CD4-positive, alpha-beta T cell treated with Interferon alpha-2 for 1 hour (primary cell): Measurements from ENCODE around the gene CCDC134.
A peak's percentile ranks its signal among the peaks of the same experiment; 100 is the strongest.
"Not testable (repeated sequence)": the region's sequence is repeated elsewhere in the genome, so short reads cannot be mapped to it uniquely, and the experiment has no call there.

ENCODE experiments used
- DNase-seq, 2 donors: peaks; one replicate each; pipeline ENCODE4 v3.0.0-alpha.2; 2020 to 2022

Gene CCDC134

DNA sequence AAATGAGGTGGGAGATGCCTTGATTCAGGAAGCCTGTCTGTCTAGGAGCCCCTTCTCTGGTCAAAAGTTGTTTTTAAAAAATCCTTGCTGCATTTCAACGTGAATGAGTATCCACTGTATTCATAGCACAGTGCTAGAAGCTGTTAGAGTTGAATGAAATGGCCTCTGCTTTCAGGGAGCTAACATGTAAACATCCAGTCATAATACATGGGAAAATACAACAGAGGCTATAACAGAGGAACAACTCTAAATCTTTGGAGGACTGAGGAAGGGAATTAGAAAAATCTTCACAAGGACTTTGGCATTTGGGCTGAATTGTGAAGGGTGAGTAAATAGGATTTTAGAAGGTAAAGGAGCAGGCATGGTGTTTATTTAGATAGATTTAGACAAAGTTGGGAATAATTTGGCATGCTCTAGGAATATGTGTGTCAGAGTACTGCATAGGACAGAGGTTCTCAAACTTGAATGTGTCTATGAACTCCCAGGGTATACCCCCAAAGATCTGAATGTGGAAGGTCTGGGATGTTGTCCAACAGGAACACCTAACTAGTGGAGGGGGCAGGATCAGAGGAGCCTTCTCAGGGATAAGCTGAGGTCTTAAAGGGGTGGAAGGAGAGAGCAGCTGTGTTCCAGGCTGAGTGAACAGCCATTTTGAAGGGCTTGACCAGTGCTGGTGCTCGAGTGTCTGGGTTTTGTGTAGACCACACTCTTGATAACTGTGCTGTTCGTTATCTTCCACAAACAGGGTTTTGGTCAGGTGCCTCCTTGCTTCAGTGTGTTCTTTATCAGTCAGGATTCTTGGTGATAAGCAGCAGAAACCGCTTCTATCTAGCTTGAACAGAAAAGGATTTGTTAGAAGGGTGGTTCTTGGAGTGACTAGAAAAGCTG is 45.1 kb downstream of the CCDC134 start:
- DNase-seq, result no peak

DNA sequence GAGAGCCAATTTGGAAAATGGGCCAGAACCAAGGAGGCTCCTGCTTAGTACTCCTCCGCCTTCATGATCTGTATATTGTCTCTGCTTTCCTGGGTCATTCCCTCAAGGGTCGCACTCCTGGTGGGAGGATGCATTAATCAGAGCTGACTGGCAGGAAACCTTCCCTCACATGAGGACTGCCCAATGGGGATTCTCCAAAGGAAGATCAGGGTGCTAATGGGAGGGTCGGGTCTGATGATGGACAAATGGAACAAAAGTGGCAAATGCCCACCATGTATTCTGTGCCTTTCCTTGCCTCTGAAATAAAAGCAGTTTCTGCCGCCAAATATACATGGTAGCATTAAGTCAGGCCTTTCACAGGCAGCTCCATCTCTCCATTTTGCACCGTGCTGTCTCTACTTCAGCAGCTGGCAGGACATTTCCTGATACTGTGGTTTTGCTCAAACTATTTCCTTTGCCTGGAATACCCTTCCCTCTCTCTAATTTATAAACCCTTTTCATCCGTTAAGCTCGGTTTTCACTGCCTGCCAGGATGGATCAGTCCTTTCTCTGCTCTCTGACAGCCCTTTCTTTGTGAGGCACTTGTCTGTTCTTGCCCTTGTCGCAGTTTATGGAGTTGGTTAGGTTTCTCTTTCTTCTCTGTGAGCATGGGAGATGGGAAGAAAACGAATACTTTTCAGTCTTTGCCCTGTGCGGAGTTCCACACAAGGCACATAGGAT is 45.9 kb downstream of the CCDC134 start:
- DNase-seq, result no peak

DNA sequence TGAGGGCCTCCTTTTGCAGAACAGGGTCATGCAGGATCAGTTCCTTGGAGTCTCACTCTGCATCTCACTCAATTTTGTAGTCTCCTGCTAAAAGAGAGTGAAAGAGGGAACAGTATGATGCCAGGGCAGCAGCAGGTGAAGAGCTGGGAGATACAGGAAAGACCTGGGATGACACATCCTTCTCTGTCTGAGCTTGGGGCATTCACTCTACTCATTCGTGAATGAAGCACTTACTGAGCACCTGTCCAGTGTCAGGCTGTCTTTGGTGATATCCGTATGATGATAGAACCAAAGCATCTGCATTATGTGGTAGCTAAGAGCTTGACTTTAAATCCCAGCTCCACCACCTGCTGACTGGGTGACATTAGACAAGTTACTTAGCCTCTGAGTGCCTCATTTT is 46.8 kb downstream of the CCDC134 start:
- DNase-seq, result no peak

DNA sequence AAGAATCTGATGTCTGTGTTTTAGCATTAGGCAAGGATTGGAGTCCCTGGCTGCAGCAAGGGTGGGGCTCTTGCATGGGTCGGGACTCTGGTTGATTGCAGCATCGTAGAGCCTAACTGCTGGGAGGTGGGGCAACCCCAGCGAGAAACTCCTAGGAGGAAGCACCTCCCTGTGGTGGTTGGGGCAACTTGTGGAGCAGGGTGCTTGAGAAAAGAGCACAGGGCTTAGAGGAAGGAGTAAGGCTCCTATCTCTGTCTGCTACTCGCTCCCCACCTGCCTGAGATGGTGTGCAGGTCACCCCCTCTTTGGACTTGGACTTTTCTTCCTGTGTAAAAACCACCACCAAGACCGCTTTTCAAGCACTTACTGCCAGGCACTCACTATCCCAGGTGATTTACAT is 48.0 kb downstream of the CCDC134 start:
- DNase-seq, result peak in 1 of 2 donors; percentile 62

DNA sequence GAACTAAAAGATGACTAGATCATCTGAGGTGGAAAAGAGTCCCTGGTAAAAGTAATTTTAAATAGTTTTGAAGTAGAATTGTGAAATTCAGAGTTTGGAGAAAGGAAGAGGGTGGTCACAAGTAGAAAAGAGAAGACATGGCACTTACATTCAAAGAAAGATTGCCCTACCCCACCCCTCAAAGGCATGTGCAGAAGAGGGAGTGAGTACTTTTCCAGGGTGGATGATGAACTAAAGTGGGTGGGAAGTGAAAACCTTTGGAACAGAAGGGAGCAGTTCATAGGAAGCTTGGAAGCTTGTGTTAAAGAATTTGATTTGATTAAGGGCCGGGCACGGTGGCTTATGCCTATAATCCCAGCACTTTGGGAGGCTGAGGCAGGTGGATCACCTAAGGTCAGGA is 56.0 kb downstream of the CCDC134 start:
- no peak for DNase-seq

DNA sequence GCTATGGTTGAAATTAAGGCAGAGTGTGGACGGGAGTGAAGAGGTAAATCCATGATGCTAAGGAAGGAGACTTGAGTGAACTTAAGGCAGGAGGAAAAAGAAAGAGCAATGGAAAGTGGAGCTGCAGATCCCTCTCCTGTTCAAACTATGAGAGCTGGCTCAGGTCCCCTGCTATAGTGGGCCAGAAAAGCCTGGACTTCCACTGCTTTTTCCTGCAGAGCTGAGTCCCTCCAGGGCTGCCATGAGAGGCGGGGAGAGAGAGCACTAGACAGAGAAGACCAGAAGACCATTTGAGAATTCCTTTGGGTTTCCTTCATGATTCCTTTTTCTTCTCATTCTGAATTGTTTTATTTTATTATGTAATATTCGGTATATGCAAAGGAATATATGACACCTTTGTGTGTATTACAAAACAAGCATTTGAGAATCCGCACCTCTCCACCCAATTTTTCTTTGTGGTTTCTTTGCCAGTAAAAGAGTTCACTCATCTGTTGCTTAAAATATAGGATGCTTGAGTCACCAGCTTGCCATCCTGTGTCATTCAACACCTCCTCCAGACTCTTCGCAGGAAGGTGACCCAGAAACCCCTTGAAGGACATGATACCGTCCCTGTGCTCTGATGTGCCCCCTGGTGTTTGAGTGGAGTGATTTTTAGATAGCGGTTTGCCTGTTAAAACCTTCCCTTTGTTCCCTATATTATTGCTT is 56.8 kb downstream of the CCDC134 start:
- peak; percentile 77 to 84 for DNase-seq

DNA sequence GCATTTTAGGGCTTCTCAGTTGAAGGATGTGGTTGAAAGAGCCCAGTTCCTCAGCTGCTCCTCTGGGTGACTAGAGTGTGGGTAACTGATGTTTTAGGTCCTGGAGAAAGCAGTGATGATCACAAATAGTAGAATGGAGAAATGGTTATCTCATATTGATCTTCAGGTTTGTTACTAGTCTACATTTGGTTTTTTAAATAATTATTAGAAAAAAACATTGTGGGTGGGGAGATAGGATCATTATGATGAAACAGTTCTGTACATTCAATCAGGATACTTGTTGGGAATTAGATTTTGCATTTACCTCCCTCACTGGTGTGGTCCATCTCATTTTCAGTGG is 57.4 kb downstream of the CCDC134 start:
- no peak for DNase-seq

DNA sequence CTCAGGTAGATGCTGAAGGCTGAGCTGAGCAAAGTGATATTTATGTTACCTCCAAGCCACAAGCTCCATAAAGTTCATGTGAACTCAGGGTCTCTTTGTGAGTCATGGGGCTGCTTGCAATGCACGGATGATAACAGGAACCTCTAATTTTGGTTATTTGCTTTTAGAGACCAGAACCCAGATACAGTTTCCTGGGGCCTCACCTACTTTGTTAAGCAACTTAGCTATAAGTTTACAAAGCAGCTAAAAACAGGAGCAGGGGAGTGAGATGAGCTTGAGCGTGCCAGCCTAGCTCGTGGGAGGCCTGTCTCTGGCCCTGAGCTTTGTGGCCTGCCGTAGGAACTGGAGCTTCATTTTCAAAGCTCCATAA is 61.7 kb downstream of the CCDC134 start:
- peak; percentile 11 to 48 for DNase-seq

DNA sequence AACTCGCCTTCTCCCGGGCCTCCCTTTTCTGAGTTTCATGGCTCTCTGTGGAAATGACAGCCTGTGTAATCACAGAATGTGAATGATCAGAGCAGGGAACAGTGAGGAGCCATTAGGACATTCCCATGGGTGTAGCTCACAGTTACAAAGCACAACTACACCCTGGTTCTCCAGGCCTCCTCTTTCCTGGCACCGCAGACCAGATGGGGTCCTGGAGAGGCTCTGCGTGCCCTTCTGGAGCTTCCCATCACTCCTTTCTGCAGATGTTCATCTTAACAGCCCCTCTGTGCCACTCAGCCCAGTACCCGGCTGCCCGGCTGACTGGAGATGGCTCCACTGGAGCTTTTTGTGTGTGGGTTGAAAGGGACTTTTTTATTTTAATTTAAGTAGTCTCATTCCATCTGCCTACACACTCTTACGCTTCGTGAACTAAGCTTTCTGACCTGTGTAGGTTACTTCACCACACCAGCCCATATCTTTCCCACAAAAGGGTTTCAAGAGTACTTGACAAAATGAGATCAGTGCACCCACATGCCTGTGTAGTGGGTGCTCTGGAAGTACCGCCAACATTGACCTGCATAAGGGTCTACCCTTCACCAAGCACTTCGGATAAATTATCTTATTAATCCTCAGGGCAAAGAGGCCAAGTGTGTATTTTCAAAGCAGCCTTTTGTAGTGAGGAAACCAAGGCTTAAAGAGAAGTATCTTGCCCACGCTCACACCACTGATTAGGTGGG is 62.2 kb downstream of the CCDC134 start:
- DNase-seq, result peak; percentile 2 to 15

DNA sequence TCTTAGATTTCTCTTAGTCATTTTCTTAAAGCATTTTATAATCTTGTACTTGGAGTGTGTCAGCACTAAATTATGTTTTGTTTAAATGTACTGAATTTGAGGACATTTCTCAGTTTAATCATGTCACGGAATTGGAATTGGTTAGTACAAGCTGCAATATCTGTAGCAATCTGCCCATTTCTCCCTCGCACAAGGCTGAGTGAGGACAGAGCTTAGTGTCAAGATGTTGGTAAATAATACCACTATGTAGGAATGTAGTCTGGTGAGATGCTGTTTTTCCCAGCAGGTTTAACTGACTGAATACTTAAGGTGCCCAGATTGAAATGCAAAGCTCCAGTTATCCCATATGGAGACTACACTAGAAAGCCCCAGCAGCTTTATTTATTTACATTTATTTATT is 63.0 kb downstream of the CCDC134 start:
- DNase-seq, result no peak

DNA sequence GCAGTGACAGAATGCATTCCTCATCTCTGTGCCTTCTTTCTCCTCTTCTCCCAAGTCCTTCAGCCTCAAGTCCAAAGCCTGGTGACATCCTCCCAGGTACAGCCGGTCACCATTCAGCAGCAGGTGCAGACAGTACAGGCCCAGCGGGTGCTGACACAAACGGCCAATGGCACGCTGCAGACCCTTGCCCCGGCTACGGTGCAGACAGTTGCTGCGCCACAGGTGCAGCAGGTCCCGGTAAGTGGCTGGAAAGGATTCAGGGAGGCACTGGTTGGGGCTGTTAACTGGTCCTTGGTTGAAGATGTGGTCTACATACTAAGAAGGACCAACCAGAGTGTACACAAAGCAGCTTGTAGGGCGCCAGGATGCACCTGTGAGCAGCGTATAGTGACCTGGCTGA is 68.1 kb downstream of the CCDC134 start:
- no peak for DNase-seq

DNA sequence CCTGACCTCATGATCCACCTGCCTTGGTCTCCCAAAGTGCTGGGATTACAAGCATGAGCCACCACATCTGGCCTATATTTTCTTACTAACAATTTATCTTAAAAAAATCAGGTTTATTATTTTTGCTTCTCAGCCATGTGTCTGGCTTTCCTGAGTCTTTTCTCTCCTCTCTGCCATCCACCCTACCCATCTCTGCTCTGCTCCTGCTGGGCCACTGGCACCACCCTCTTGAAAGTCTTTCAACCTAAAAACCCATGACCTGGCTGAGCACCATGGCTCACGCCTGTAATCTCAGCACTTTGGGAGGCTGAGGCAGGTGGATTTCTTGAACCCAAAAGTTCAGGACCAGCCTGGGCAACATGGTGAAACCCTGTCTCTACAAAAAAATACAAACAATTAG is 69.6 kb downstream of the CCDC134 start:
- not testable (repeated sequence) for DNase-seq

DNA sequence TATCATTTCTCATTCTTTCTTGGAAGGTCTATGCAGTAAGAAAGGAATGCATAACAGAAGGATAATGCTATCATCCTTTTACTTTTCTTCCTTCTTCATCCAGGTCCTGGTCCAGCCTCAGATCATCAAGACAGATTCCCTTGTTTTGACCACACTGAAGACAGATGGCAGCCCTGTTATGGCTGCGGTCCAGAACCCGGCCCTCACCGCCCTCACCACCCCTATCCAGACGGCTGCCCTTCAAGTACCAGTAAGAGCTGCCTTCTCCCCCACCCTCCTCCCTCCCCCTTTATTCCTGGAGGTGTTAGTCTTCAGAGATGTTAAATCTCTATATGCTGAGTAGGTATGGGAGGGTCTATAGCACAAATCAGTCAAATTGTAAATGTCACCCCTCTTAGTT is 70.3 kb downstream of the CCDC134 start:
- DNase-seq, result no peak

DNA sequence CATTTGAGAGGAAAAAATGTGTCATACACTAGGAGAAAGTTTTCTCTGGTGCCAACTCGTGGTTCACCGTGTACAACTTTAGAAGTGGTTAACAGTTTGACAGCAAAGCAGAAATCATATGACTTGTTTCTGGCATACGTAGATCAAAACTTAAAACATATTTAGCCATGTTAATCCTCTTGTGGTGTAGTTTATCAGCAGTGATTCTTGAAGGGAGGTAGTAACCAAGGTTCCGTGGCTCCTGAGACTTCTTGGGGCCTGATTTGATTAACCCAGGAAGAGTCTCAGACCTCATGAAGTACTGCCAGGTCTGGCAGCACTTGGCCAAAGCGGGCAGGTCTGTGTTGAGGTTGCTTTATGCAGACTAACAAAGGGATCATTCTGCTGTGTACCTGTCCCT is 72.9 kb downstream of the CCDC134 start:
- DNase-seq, result peak in 1 of 2 donors; percentile 62

DNA sequence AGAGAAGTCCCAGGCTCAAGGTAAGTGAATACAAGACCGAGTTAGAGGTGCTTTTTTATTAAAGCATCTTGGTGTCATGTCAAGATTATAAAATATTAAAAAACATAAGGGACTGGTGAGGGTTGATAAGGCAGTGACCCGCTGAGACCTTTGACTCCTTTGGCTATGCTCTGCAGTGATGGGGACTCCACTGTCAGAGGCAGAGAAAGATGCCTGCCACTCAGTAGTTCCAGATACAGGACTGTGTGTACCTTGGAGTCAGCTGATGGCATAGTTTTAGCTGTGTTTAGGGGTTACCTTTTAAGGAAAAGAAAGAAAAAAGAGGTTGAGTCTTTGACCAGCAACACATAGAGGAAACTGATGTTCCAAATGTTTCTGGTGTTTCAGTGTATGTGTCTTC is 73.6 kb downstream of the CCDC134 start:
- no peak for DNase-seq

DNA sequence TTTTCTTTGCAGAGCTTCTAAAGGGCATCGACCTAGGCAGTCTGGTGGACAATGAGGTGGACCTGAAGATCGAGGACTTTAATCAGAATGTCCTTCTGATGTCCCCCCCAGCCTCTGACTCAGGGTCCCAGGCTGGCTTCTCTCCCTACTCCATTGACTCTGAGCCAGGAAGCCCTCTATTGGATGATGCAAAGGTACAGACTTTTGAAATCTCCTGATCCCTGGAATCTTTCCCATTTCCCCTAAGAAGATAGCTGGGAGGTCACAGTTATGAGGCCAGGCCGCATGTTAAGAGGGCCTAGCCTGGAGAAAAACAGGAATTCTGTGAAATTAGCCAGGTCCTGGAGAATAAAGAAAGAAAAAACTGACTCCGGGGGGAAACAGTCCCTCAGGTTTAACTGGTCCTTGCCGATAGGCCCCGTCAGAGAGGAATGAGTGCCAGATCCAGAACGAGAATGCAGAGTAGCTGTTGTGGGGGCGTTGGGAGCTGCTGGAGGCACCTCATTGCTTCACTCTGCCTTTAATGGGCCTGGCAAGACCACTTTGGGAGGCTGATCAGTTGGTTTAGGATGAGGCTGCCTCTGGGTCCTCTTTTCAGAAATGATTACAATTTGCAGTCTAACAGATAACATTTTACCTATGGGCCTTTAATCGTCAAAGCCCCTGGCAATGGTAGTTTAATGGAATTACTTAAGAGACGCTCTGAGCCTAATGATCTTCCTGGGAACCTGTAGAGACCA is 75.2 kb downstream of the CCDC134 start:
- no peak for DNase-seq
